ENCODE data around the gene CDK12. TPM values are rescaled to one million over a fixed set of nuclear protein-coding genes. Genes with fewer than 3 reads are reported as not detected.
A peak's percentile ranks its signal among the peaks of the same experiment; 100 is the strongest.

Gene CDK12
- polyA plus RNA-seq, 2 of the 4 experiments (the other 2 are of a cell fraction): 36.7 to 42.1 TPM

- no peak for ATAC-seq
- 62% methylated on average over 4 of the region's 4 CpGs for WGBS (ENCODE audit: missing lambda C conversion rate)
- Histone ChIP-seq H3K4me3 (no peak overlapping the region), H3K27ac (no peak overlapping the region), H3K9me3 (no peaks in the 10 kb centered on the region), H3K4me2 (no peak overlapping the region), H3K4me1 (peaks cover 8% of the 10 kb centered on the region; the same call in 1 of the 3 replicates)
- POLR2A ChIA-PET: no interaction called here
- FAIRE-seq: no peak
- TF ChIP-seq FOSL2 (IDR thresholded peaks at IDR 0.05) (no peak), FOSL2 (CRISPR knock-in tag; IDR thresholded peaks at IDR 0.05) (no peak), MAX (IDR thresholded peaks at IDR 0.05) (no peak), POLR2AphosphoS2 (conservative IDR thresholded peaks at IDR 0.05; ENCODE audit: low read length) (no peak), HOXB13 (CRISPR knock-in tag; IDR thresholded peaks at IDR 0.05; ENCODE audit: low read depth) (no peak), FOSB (CRISPR knock-in tag; IDR thresholded peaks at IDR 0.05) (no peak), MAZ (IDR thresholded peaks at IDR 0.05; ENCODE audit: borderline replicate concordance, low read depth, low read length) (no peak), HOXB5 (CRISPR knock-in tag; IDR thresholded peaks at IDR 0.05) (no peak), ZC3H11A (IDR thresholded peaks at IDR 0.05) (no peak), ELK1 (IDR thresholded peaks at IDR 0.05; ENCODE audit: low read depth, low read length) (no peak), ZNF302 (CRISPR knock-in tag; IDR thresholded peaks at IDR 0.05) (no peak), SREBF2 (IDR thresholded peaks at IDR 0.05) (no peak), EHMT2 (IDR thresholded peaks at IDR 0.05; ENCODE audit: low read depth) (no peak), TFCP2L1 (CRISPR knock-in tag; IDR thresholded peaks at IDR 0.05) (no peak)
- TF ChIP-seq, protein P1, sequence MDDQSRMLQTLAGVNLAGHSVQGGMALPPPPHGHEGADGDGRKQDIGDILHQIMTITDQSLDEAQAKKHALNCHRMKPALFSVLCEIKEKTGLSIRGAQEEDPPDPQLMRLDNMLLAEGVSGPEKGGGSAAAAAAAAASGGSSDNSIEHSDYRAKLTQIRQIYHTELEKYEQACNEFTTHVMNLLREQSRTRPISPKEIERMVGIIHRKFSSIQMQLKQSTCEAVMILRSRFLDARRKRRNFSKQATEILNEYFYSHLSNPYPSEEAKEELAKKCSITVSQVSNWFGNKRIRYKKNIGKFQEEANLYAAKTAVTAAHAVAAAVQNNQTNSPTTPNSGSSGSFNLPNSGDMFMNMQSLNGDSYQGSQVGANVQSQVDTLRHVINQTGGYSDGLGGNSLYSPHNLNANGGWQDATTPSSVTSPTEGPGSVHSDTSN (IDR thresholded peaks at IDR 0.05): no peak
- TF ChIP-seq, protein P2, sequence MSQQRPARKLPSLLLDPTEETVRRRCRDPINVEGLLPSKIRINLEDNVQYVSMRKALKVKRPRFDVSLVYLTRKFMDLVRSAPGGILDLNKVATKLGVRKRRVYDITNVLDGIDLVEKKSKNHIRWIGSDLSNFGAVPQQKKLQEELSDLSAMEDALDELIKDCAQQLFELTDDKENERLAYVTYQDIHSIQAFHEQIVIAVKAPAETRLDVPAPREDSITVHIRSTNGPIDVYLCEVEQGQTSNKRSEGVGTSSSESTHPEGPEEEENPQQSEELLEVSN (IDR thresholded peaks at IDR 0.05; ENCODE audit: borderline replicate concordance, low read depth): no peak
- CTCF ChIA-PET: no interaction called here
- DNase-seq (ENCODE audit: low read depth in 1 of 2, low spot score in 1 of 2): no peak
These were observed 5.4 kb upstream of the CDK12 start for GRCh38 chr17:39455919-39456318.

GRCh38 chr17:39461926-39462569, 762 bp downstream of the CDK12 start:
- ChIA-PET CTCF (interaction anchor here (0.7 to 2.1 kb wide), 6 partner anchors 10 to 268 kb away, joined by 3 to 9 read pairs (median 3); partner anchors contain the start of genes MED1 and MIEN1), POLR2A (interaction anchor here (0.5 to 3.4 kb wide), 11 partner anchors 10 to 283 kb away, joined by 3 to 133 read pairs (median 4); partner anchors contain the start of genes FBXL20 and MED1)
- TF ChIP-seq JUNB (IDR thresholded peaks at IDR 0.05) (no peak), HDAC2 (IDR thresholded peaks at IDR 0.05) (no peak), ATOH8 (CRISPR knock-in tag; IDR thresholded peaks at IDR 0.05; ENCODE audit: low read depth) (no peak), MYC (IDR thresholded peaks at IDR 0.05; ENCODE audit: borderline replicate concordance, low read length) (no peak), FOXS1 (CRISPR knock-in tag; IDR thresholded peaks at IDR 0.05) (no peak), ESRRA (IDR thresholded peaks at IDR 0.05; ENCODE audit: borderline replicate concordance, low read length) (no peak), REST (IDR thresholded peaks at IDR 0.05) (no peak), HES2 (IDR thresholded peaks at IDR 0.05) (no peak), JUN (IDR thresholded peaks at IDR 0.05) (no peak), EHF (CRISPR knock-in tag; IDR thresholded peaks at IDR 0.05) (no peak), EHMT2 (IDR thresholded peaks at IDR 0.05; ENCODE audit: low read depth) (no peak), CBX2 (IDR thresholded peaks at IDR 0.05; ENCODE audit: borderline replicate concordance, low read depth) (no peak), FOSB (CRISPR knock-in tag; IDR thresholded peaks at IDR 0.05) (no peak), TP53 (CRISPR knock-in tag; IDR thresholded peaks at IDR 0.05) (no peak), ZC3H11A (IDR thresholded peaks at IDR 0.05) (no peak), ZSCAN20 (CRISPR knock-in tag; IDR thresholded peaks at IDR 0.05) (no peak), SMC3 (IDR thresholded peaks at IDR 0.05) (no peak), FOSL2 (IDR thresholded peaks at IDR 0.05) (no peak), FOSL2 (CRISPR knock-in tag; IDR thresholded peaks at IDR 0.05) (no peak), MAZ (IDR thresholded peaks at IDR 0.05; ENCODE audit: borderline replicate concordance, low read depth, low read length) (no peak), CBX8 (IDR thresholded peaks at IDR 0.05) (no peak)
- Histone ChIP-seq H3K9me3 (no peaks in the 10 kb centered on the region), H3K4me2 (peak overlapping the region; percentile 97), H3K4me3 (peak overlapping the region; percentile 83), H3K27ac (peak overlapping the region; percentile 97 to 98), H3K4me1 (peaks cover 18% of the 10 kb centered on the region; the same call in 2 of the 3 replicates)
- WGBS (ENCODE audit: missing lambda C conversion rate): 1% methylated on average over 31 of the region's 34 CpGs
- FAIRE-seq: no peak
- ATAC-seq: peak; percentile 52 to 61
- no peak for DNase-seq (ENCODE audit: low read depth in 1 of 2, low spot score in 1 of 2)
